Stimulated activated CD4-positive, alpha-beta T cell treated with anti-CD3 and anti-CD28 coated beads, Interleukin-4, amount 100 ng/mL, for 1 hour (primary cell): ENCODE results near the gene PAM.
"Not testable (repeated sequence)": the region's sequence is repeated elsewhere in the genome, so short reads cannot be mapped to it uniquely, and the experiment has no call there.

ENCODE experiments used
- DNase-seq: peaks from one replicate; pipeline ENCODE4 v3.0.0-alpha.2; 2020

PAM gene

GRCh38 chr5:102905056-102905455 lies 150.0 kb downstream of the PAM start:
- no peak for DNase-seq

DNA sequence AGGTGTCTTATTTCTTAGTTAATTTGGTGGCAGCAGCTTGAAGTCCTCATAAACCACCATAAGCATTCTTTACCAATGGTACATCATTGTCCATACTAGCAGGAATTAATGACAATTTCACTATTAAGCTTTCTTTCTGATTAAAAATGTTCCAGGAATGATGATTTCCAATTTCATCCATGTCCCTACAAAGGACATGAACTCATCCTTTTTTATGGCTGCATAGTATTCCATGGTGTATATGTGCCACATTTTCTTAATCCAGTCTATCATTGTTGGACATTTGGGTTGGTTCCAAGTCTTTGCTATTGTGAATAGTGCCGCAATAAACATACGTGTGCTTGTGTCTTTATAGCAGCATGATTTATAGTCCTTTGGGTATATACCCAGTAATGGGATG lies 152.0 kb downstream of the PAM start:
- DNase-seq = not testable (repeated sequence)

DNA sequence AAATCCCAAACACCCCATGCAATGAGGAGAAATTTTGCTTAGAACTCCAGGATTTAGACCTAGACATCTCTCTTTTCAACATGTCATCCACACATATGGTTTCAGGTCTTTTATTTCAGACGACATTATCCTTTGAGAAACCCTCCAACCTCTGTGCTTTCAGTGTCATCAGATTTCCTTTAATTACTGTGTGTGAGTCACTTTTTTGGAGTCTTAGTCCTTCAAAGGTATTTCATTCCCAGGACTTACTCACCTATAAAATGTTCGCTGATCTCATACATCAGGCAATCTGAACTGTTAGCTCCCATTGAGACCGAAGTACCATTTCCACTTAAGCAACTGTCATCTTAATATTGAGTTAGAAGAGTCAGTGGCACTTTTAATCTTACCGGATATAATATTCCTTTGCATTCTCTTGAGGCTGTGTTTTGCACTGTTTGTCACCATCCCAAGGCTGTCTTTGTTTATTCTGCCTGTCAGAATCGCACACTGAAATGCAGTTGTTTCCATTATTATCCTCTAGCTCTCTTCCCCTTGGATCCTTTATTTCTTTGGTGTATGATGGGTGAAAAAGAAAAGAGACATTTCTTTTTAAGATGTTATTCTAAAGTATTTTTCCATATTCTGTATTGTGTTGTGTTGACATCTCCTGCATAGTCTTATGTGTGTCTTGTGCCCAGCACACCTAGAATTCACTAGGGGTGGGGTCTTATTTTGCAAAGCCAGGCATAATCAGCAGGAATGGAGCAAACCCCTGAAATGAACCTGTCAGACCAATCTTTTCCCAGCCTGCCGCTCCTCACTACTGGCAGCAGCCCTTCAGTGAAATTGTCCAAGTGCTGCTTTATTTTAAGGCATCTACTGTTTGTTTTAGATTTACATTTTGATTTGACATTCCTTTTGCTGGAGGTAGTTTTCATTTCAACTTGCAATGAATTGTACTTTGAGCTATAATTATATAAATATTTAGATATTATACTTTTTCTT lies 155.4 kb downstream of the PAM start:
- no peak for DNase-seq

GRCh38 chr5:102911973-102912372 lies 156.9 kb downstream of the PAM start:
- DNase-seq = no peak

DNA sequence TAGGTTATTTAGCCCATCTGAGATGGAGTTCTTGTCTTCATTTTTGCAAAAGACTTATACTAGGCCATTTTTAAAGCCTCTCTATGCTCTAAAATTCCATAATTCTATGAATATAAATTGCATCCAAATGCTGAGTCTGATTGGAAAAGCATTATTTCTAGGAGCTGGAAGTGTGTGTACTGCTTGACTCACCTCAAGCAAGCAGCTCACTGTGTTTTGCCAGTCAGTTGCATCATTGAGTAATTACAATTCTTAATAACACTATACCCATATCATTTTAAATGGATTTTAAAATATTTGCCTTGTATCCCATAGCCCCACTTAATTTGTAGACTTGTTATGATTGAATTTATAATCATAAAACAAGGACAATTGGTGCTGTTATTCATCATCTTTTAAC lies 161.0 kb downstream of the PAM start:
- DNase-seq = no peak

DNA sequence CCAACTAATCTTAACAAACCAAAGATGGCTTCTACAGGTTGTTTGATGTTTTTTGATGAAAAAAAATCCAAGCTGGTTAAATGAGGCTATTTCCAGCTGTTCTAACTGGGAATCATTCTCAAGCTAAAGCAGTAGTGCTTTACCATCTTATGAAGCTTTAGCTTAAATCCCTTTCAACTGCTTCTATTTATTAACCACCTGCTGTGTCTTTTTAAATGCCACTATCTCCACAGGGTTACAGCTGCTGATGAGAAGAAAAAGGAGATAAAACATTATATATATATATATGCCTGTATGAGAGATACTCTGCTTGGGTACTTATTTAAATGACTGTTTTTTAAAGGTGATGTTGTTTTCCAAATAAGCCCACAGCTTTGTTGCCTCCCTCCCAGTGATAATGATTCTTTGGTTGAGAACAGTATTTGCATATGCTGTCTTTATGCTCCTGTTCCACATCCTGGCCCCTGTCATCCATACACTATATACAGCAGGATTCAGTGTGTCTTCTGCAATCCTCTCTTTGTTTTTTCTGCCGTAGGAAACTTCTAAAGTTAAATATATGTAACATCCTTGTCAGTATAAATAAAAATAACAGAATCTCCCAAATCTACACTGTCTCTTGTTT lies 164.0 kb downstream of the PAM start:
- DNase-seq = no peak

DNA sequence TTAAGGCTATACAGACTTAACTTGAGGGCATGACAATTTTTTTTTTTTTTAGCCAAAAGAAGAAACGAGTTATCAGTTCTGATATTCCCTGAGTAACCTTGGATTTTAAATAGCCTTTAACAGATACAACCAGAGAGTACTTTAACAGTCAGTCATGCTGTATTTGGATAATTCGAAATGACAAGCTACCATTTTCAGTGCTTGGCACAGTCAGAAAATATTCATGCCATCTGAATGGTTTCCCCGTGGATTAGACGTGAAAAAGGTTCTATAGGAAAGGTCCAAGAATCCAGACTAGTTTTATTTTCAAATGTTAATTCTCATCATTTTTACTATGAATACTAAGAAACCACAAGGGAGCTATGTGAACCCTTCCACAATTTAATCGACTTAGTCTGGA lies 165.7 kb downstream of the PAM start:
- no peak for DNase-seq

DNA sequence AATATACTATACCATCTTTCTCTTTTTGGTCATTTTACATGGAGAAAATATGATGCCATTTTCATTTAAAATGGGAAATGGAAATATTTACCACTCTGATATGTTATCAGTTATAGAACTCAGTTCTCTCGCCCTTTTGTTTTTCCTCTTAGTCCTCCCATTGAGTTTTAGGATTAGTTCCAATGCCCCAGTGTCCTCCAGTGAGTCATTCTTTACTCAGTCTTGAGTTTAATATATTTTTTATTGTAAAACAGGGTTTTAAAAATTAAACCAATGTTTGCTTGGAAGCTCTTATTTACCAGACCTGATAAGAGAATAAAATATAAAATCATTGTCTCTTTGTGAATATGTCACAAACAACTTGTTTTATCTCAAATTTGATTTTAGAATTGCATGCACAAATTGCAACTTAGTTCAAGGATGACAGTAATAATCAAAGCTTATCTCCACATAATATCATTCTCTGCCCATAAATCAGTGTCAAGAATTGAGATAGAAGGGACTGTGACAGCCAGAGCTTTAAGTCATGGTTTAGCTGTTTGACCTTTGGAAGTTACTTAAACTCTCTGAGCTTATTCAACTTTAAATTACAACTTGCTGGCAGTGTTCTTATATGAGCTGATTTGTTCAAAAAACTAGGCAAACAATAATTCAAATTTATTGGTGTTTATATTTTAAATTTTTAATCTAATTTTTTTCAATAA lies 166.4 kb downstream of the PAM start:
- DNase-seq = no peak

GRCh38 chr5:102922111-102922720 lies 167.1 kb downstream of the PAM start:
- no peak for DNase-seq

DNA sequence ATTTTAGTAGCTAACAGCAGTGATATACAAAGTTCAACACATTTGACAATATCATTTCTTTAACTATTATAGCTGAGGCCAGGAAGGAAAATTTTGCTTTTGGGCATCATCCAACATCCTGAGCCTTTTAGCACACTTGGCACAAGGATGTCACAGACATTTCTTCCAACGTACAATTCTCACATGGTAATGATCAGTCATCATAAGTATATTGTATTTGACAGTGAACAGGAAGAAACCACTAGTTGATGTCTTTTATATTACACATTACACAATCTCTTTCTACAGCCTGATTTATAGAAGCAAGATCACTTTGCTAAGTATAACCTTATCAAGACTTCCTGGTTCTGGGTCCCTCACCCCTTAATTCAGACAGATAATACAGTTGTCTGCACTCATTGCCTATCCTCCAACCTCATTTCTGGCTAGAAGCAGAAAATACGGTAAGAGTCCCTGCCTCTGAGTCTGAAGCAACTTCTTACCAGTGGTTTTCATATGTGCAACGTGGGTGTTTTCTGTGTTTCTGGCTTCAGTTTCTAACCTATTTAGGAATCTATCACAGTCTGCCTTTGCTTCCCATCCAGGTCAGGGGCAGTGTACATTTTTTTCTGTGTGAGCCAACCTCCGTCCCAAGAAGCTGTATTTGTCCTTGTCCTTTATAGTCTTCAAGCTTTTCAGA lies 167.8 kb downstream of the PAM start:
- DNase-seq = no peak

- DNase-seq = no peak
Observed at GRCh38 chr5:102924963-102925362, 169.9 kb downstream of the PAM start.

DNA sequence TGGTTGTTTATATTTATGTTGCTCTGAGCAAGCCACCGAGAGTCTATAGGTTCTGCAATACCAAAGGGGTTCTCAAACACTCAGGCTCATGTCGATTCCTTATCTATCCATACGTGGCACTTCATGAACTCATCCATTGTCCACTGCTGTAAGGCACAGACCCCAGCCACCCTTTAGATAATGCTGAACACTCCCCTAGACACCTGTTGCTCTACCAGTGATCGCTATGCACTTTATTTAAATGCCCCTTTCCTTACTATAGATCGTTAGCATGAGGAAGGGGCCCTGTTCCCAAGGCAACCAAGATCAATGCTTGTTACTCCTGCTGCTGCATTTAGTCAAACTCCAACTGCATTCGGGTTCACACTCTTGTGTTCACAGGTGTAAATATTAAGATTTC lies 171.9 kb downstream of the PAM start:
- DNase-seq = no peak

DNA sequence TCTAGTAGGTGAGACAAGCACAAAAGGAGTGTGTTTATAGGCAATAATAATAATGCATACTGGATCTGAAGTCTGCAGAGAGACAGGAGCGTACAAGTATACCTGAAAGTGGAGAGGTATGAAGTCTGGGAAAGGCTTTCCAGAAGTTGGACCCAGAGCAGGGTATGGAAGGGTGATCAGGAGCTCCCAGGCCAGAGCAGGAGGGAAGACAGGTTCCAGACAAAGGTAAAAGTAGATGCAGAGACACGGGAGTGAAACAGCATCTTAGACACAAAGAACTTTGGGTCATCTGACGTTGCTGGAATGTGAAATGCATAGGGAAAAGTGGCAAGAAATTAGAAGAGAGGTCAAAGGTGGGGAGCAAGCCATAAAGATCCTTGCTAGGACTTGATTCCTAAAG lies 175.1 kb downstream of the PAM start:
- DNase-seq = no peak

DNA sequence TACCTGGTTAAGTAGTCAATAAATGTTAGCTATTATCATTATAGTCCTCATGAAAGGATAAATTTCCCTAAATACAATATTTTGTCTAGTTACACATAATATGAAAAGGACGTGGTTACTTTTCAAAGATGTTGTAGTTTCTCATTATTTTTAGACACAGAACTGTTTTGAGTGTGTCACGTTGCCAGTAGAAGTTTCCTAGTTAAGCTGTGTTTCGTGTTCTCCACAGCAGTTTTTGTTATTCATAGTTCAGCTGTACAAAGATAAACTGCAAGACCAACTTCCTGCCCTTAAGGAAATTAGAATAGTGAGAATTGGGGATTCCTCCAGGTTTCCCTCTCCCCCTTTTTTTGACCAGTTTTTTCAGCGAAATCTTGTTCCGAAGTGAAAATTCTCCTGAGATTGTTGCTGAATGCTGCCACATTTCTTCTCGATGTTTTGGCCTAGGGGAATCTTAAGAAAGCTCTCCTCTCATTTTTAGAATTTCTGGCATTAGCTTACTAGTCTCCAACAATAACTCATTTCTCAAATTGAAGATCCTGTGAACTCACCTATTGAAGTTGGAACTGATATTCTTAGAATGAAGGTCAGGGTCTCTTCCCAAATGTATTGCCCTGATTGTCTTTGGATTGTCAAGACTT lies 176.1 kb downstream of the PAM start:
- no peak for DNase-seq

DNA sequence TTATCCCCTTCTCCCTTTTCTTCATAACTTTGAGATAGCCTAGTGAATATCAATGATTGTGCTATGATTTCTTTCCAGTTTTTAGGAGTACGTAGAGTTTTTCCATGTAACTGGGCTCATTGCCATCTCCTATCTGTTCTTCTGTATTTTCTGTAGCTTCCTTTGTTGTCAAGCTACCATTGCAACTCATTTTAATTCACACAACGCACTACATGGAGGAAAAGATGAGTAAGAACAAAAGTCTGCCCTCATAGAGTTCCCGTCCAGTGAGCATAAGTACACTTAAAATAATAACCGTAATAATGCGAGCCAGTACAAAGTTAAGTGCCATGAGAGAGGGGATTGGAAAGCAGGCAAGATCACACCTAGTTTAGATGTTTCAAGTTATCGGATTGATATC lies 177.7 kb downstream of the PAM start:
- no peak for DNase-seq

DNA sequence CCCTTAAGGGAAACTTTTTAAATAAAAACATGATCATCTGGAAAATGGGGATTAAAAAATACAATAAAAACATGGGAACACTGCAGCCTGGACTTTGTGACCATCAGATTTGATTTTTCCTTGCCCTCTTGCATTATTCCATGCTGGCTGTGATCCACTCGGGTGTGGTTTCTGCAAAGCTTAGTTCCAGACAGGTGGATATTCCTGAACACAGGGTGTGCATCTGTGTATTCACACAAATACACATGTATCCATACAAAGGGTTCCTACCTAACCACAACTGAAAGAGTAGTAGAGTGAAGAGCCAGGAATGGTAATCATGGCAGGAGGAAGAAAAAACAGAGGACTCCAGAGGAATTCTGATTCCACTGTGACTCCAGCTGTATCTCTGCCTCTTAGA lies 178.2 kb downstream of the PAM start:
- no peak for DNase-seq

GRCh38 chr5:102933721-102934459 lies 178.8 kb downstream of the PAM start:
- no peak for DNase-seq

- DNase-seq = no peak
Observed at GRCh38 chr5:102937894-102938293, 182.8 kb downstream of the PAM start.

- no peak for DNase-seq
Observed at GRCh38 chr5:102941111-102941510, 186.0 kb downstream of the PAM start.

DNA sequence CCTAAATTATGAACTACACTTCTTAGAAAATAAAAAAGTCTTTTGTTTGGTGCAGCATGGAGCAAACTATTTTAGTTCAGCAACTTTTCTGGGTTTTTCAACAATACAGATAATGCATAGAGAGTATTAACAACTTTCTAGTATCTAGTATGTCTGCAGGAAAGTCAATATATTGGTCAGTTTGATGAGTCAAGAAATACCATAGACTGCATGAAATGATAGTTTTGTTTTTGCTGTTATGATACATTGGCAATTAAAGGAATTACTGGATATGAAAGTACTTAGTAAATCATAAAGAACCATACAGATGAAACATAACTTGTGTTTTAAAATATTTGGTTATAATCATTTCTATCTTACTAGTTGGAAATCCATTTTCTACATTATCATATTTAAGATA lies 191.3 kb downstream of the PAM start:
- no peak for DNase-seq

GRCh38 chr5:102946971-102947370 lies 191.9 kb downstream of the PAM start:
- DNase-seq = no peak
